RWPE2 (cell line): Measurements from ENCODE around the gene AKAP13.
A peak's percentile ranks its signal among the peaks of the same experiment; 100 is the strongest.

ENCODE experiments used
- ATAC-seq: fragments of 200-7000 bp; cut with Tn5 transposase; 3 replicates; pipeline ENCODE4 v1.9.1; 2021; ENCODE audit warnings: low read depth
- DNase-seq: peaks from one replicate; pipeline ENCODE4 v3.0.0-alpha.2; 2020; ENCODE audit warnings: low spot score
- H3K27ac ChIP-seq: fragments of 450-650 bp; 2 replicates; pipeline ENCODE4 v1.5.1; 2017; ENCODE audit warnings: mild to moderate bottlenecking; ENCODE audit not compliant: poor library complexity, severe bottlenecking
- H3K27me3 ChIP-seq: fragments of 250-450 bp; sonication (Bioruptor Pico); 2 replicates; pipeline ENCODE4 v1.5.1; 2021; ENCODE audit warnings: mild to moderate bottlenecking, moderate library complexity; ENCODE audit not compliant: insufficient read depth, poor library complexity, severe bottlenecking
- H3K36me3 ChIP-seq: fragments of 250-450 bp; sonication (Bioruptor Pico); 2 replicates; pipeline ENCODE4 v1.5.1; 2020; ENCODE audit warnings: low read depth, mild to moderate bottlenecking, moderate library complexity
- H3K4me1 ChIP-seq: fragments of 250-450 bp; sonication (Bioruptor Pico); 2 replicates; pipeline ENCODE4 v1.5.1; 2021; ENCODE audit warnings: mild to moderate bottlenecking, moderate library complexity; ENCODE audit not compliant: insufficient read depth, poor library complexity, severe bottlenecking
- H3K4me3 ChIP-seq: fragments of 250-450 bp; sonication (Bioruptor Pico); 2 replicates; pipeline ENCODE4 v1.5.1; 2021; ENCODE audit warnings: mild to moderate bottlenecking, moderate library complexity; ENCODE audit not compliant: severe bottlenecking
- H3K9me3 ChIP-seq: fragments of 250-450 bp; sonication (Bioruptor Pico); 2 replicates; pipeline ENCODE4 v1.5.1; 2021; ENCODE audit warnings: mild to moderate bottlenecking, moderate library complexity; ENCODE audit not compliant: severe bottlenecking
- TF ChIP-seq, protein P1 (sequence below): fragments of 450-650 bp; IDR thresholded peaks from one replicate; pipeline ENCODE4 v1.5.1; 2017; ENCODE audit warnings: mild to moderate bottlenecking, moderate library complexity; ENCODE audit not compliant: poor library complexity, severe bottlenecking

The AKAP13 gene

DNA sequence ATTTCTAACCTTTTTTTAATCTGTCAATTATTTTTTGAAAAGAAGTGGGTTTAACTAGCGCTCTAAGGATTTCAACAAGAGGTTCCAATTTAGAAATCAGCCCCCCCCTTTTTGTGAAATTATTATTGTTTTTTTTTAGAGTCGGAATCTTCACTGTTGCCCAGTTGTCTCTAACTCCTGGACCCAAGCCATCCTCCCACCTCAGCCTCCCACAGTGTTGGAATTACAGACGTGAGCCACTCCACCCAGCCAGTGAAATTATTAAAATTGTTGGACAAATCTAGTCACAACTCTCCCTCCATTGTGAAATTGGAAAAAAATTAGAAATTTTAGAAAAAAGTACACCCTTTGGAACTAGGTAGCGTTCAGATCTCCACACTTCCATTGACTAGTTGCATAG lies 2.5 kb downstream of the AKAP13 start:
- H3K4me1 ChIP-seq: peaks cover 23% of the 10 kb centered on the region
- no peak overlapping the region for H3K4me3 ChIP-seq
- H3K27ac ChIP-seq: peak overlapping the region; percentile 71
- H3K36me3 ChIP-seq: peaks cover 25% of the 10 kb centered on the region
- H3K9me3 ChIP-seq: no peaks in the 10 kb centered on the region
- TF ChIP-seq, protein P1, sequence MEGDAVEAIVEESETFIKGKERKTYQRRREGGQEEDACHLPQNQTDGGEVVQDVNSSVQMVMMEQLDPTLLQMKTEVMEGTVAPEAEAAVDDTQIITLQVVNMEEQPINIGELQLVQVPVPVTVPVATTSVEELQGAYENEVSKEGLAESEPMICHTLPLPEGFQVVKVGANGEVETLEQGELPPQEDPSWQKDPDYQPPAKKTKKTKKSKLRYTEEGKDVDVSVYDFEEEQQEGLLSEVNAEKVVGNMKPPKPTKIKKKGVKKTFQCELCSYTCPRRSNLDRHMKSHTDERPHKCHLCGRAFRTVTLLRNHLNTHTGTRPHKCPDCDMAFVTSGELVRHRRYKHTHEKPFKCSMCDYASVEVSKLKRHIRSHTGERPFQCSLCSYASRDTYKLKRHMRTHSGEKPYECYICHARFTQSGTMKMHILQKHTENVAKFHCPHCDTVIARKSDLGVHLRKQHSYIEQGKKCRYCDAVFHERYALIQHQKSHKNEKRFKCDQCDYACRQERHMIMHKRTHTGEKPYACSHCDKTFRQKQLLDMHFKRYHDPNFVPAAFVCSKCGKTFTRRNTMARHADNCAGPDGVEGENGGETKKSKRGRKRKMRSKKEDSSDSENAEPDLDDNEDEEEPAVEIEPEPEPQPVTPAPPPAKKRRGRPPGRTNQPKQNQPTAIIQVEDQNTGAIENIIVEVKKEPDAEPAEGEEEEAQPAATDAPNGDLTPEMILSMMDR: no peak
- H3K27me3 ChIP-seq: no peaks in the 10 kb centered on the region
- ATAC-seq (no peak), DNase-seq (no peak)

DNA sequence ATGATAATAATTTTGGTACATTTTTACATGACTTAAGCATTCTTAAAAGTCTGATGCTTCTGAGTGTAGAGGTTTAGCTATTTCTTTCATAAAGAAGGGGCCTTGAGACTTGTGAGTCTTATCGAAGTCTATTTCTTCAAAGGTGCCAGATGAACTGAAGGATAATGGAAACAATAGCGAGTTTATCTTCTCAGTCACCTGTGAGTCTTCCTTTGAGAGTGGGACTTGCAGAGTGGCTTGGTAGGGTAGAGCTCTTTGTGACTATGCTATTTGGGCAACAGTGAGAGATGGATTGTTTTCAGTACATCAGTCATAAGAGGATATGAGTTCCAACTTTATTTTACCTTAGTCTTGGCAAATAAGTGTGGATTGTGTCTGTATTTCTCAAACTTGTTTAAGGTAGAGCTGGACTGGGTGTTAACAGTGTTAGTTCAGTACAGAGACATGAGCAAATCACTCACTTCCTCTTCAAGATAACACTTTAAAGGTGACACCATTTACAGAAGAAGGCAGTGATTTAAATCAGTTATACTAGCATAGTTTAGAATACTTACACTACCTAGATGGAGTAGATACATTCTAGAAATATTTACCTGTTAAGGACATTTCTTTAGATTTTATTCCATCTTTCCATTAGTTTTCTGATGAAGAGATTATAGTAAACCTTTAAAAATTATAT lies 3.2 kb downstream of the AKAP13 start:
- no peak for DNase-seq
- TF ChIP-seq, protein P1: no peak
- Histone ChIP-seq H3K36me3 (peaks cover 25% of the 10 kb centered on the region), H3K4me1 (peaks cover 28% of the 10 kb centered on the region), H3K9me3 (no peaks in the 10 kb centered on the region), H3K4me3 (no peak overlapping the region), H3K27ac (peak overlapping the region; percentile 71), H3K27me3 (no peaks in the 10 kb centered on the region)
- no peak for ATAC-seq

DNA sequence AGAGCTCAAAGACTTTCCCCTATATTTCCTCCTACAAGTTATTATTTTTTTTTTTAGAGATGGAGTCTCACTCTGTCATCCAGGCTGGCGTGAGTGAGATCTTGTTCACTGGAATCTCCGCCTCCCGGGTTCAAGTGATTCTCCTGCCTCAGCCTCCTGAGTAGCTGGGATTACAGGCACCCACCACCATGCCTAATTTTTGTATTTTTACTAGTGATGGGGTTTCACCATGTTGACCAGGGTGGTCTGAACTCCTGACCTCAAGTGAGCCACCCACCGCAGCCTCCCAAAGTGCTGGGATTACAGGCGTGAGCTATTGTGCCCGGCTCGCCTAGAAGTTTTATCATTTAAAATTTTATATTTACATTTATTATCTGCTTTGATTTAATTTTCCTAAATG lies 5.9 kb downstream of the AKAP13 start:
- Histone ChIP-seq H3K36me3 (peaks cover 25% of the 10 kb centered on the region), H3K27ac (no peak overlapping the region), H3K4me1 (peaks cover 46% of the 10 kb centered on the region), H3K4me3 (no peak overlapping the region), H3K27me3 (no peaks in the 10 kb centered on the region), H3K9me3 (no peaks in the 10 kb centered on the region)
- DNase-seq (no peak), ATAC-seq (no peak)
- TF ChIP-seq, protein P1: no peak

DNA sequence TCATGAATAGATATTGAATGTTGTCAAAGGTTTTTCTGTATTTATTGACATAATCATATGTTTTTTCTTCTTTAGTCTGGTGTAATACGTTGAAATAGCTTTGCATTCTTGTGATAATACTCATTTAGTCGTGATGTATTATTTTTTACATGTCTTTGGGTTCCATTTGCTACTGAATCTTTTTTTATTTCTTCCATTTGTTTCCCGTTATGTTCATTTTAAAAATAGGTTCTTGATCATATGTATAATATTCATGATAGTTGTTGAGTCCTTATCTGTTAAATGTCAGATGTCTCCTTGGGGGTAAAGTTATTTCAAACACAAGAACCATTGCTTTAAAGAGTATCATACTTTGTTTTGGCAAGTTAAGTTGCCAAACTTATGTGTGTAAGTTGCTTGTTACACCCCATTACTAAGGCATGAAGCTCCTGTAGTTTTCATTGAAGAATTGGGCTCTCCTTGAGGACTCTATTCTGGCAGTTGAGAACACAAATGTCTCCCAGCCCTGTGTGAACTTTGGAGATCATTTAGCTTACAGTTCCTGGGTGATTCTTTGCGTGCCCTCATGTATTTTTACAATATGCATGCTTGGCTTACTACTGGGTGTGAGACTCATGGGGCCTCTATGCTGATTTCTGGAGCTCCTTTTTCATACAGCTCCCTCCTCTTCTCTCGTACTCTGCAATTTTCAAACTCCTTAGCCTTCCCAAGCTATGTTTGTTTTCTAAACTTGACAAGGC lies 8.3 kb downstream of the AKAP13 start:
- DNase-seq: no peak
- Histone ChIP-seq H3K4me1 (peaks cover 43% of the 10 kb centered on the region), H3K27ac (no peak overlapping the region), H3K27me3 (no peaks in the 10 kb centered on the region), H3K9me3 (no peaks in the 10 kb centered on the region), H3K36me3 (peaks cover 23% of the 10 kb centered on the region), H3K4me3 (no peak overlapping the region)
- no peak for ATAC-seq
- TF ChIP-seq, protein P1: no peak

DNA sequence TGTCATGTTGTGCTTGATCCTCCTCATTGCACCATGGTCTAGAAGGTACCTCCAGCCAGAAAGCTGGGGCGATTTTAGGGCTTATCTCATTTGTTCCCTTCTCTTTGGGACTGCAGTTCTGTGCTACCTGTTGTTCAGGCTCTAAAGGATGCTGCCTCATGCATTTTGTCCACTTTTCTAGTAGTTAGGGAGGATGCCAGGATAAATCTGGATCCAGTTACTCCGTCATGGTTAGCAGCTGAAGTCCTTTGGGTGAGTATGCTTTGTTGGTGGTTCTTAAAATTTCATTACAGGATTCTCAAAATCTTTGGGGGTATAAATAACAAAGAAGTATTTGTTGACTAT lies 8.9 kb downstream of the AKAP13 start:
- Histone ChIP-seq H3K4me1 (peaks cover 46% of the 10 kb centered on the region), H3K36me3 (peaks cover 19% of the 10 kb centered on the region), H3K27me3 (no peaks in the 10 kb centered on the region), H3K9me3 (no peaks in the 10 kb centered on the region), H3K27ac (no peak overlapping the region), H3K4me3 (no peak overlapping the region)
- TF ChIP-seq, protein P1: no peak
- ATAC-seq: no peak
- DNase-seq: no peak
